ENCODE data around the gene CHCHD6.

GRCh38 chr3:126834596-126835471, 130.8 kb downstream of the CHCHD6 start:
- TF ChIP-seq CTCF (IDR thresholded peaks at IDR 0.05; ENCODE audit: extremely low read depth in 1 of 2, insufficient read depth in 1 of 2, low read depth in 1 of 2, low read length in 2 of 2) (no peak), EZH2 (IDR thresholded peaks at IDR 0.05; ENCODE audit: borderline replicate concordance, low read depth, low read length, severe bottlenecking) (no peak), GATA2 (IDR thresholded peaks at IDR 0.05; ENCODE audit: insufficient read depth, insufficient read length, low read depth, low read length) (no peak), POLR2A (IDR thresholded peaks at IDR 0.05; ENCODE audit: low read depth, low read length) (no peak), JUN (IDR thresholded peaks at IDR 0.05; ENCODE audit: borderline replicate concordance, insufficient read depth, insufficient read length, low read depth) (no peak), MYC (IDR thresholded peaks at IDR 0.05; ENCODE audit: low read depth, low read length) (no peak), MAX (IDR thresholded peaks at IDR 0.05; ENCODE audit: insufficient read depth, insufficient read length) (no peak), POLR2AphosphoS5 (IDR thresholded peaks at IDR 0.05; ENCODE audit: insufficient read depth, low read depth, low read length) (no peak), FOS (IDR thresholded peaks at IDR 0.05; ENCODE audit: borderline replicate concordance, insufficient read depth, low read length) (no peak)

Data from endothelial cell of umbilical vein (primary cell).